Osteocyte (in vitro differentiated cells): ENCODE results near the gene APBB2. TPM values are rescaled to one million over a fixed set of nuclear protein-coding genes. Genes with fewer than 3 reads are reported as not detected.

ENCODE experiments used
- DNase-seq: peaks from one replicate; pipeline ENCODE4 v3.0.0; 2021; ENCODE audit warnings: mixed read lengths; ENCODE audit not compliant: unreplicated experiment; ENCODE audit errors: extremely low spot score
- H3K27ac Mint-ChIP-seq: one replicate; pipeline ENCODE4 v1.8.0; 2021; ENCODE audit warnings: mild to moderate bottlenecking, mixed read lengths; ENCODE audit not compliant: unreplicated experiment
- H3K27me3 Mint-ChIP-seq: one replicate; pipeline ENCODE4 v1.8.0; 2021; ENCODE audit warnings: mixed read lengths; ENCODE audit not compliant: unreplicated experiment
- H3K36me3 Mint-ChIP-seq: one replicate; pipeline ENCODE4 v1.8.0; 2021; ENCODE audit warnings: mixed read lengths; ENCODE audit not compliant: unreplicated experiment
- H3K4me1 Mint-ChIP-seq: one replicate; pipeline ENCODE4 v1.8.0; 2021; ENCODE audit warnings: mixed read lengths; ENCODE audit not compliant: unreplicated experiment
- H3K4me3 Mint-ChIP-seq: one replicate; pipeline ENCODE4 v1.8.0; 2021; ENCODE audit warnings: mild to moderate bottlenecking, moderate library complexity, mixed read lengths; ENCODE audit not compliant: unreplicated experiment
- H3K9me3 Mint-ChIP-seq: one replicate; pipeline ENCODE4 v1.8.0; 2021; ENCODE audit warnings: mixed read lengths; ENCODE audit not compliant: unreplicated experiment
- CTCF ChIP-seq: fragments of 200-600 bp; sonication (generic); IDR thresholded peaks from 2 replicates; pipeline ENCODE4 v1.5.0; 2021; ENCODE audit warnings: antibody characterized with exemption, mild to moderate bottlenecking, moderate library complexity
- total RNA-seq: library from RNA; stranded (reverse); gene quantifications from 2 replicates; pipeline ENCODE4 v1.2.1, GENCODE V29; 2021

APBB2 gene
- total RNA-seq, 1 donor from 2014 or later, result 56.2 TPM

GRCh38 chr4:41212616-41213203 is 1.6 kb downstream of the APBB2 start:
- H3K9me3 Mint-ChIP-seq, result no peaks in the 10 kb centered on the region
- H3K27me3 Mint-ChIP-seq, result no peaks in the 10 kb centered on the region
- TF ChIP-seq CTCF, result peak; percentile 76
- H3K27ac Mint-ChIP-seq, result peak overlapping the region; percentile 74
- H3K4me3 Mint-ChIP-seq, result peak overlapping the region; percentile 89
- DNase-seq, result no peak
- peaks cover 54% of the 10 kb centered on the region for H3K4me1 Mint-ChIP-seq
- peaks cover 3% of the 10 kb centered on the region for H3K36me3 Mint-ChIP-seq

- H3K36me3 Mint-ChIP-seq, result peaks cover 3% of the 10 kb centered on the region
- H3K4me3 Mint-ChIP-seq, result peak overlapping the region; percentile 89
- DNase-seq, result no peak
- H3K27me3 Mint-ChIP-seq, result no peaks in the 10 kb centered on the region
- peaks cover 58% of the 10 kb centered on the region for H3K4me1 Mint-ChIP-seq
- no peak for TF ChIP-seq CTCF
- no peaks in the 10 kb centered on the region for H3K9me3 Mint-ChIP-seq
- H3K27ac Mint-ChIP-seq, result peak overlapping the region; percentile 74
These were observed 2.3 kb downstream of the APBB2 start for GRCh38 chr4:41211951-41212615.

GRCh38 chr4:41209901-41210300 is 4.4 kb downstream of the APBB2 start:
- H3K27ac Mint-ChIP-seq, result no peak overlapping the region
- DNase-seq, result no peak
- H3K4me1 Mint-ChIP-seq, result peaks cover 60% of the 10 kb centered on the region
- H3K27me3 Mint-ChIP-seq, result no peaks in the 10 kb centered on the region
- H3K9me3 Mint-ChIP-seq, result no peaks in the 10 kb centered on the region
- peaks cover 3% of the 10 kb centered on the region for H3K36me3 Mint-ChIP-seq
- H3K4me3 Mint-ChIP-seq, result no peak overlapping the region
- no peak for TF ChIP-seq CTCF

GRCh38 chr4:41209187-41209586 is 5.2 kb downstream of the APBB2 start:
- no peak for TF ChIP-seq CTCF
- H3K4me1 Mint-ChIP-seq, result peaks cover 65% of the 10 kb centered on the region
- no peaks in the 10 kb centered on the region for H3K27me3 Mint-ChIP-seq
- H3K27ac Mint-ChIP-seq, result no peak overlapping the region
- peaks cover 3% of the 10 kb centered on the region for H3K36me3 Mint-ChIP-seq
- H3K9me3 Mint-ChIP-seq, result no peaks in the 10 kb centered on the region
- no peak overlapping the region for H3K4me3 Mint-ChIP-seq
- DNase-seq, result no peak

GRCh38 chr4:41207291-41207831 is 7.0 kb downstream of the APBB2 start:
- no peak for DNase-seq
- Mint-ChIP-seq H3K4me3 (no peak overlapping the region), H3K27me3 (no peaks in the 10 kb centered on the region), H3K4me1 (peaks cover 70% of the 10 kb centered on the region), H3K36me3 (peaks cover 3% of the 10 kb centered on the region), H3K27ac (no peak overlapping the region), H3K9me3 (no peaks in the 10 kb centered on the region)
- TF ChIP-seq CTCF, result no peak
